ENCODE data around the gene CC2D2B. TPM values are rescaled to one million over a fixed set of nuclear protein-coding genes. Genes with fewer than 3 reads are reported as not detected.

CC2D2B gene
- total and polyA plus RNA-seq, 2 of the 13 experiments (the other 11 are each of a cell fraction or from before 2014, with no cell fraction given) = 0.20 TPM; not detected in 1

DNA sequence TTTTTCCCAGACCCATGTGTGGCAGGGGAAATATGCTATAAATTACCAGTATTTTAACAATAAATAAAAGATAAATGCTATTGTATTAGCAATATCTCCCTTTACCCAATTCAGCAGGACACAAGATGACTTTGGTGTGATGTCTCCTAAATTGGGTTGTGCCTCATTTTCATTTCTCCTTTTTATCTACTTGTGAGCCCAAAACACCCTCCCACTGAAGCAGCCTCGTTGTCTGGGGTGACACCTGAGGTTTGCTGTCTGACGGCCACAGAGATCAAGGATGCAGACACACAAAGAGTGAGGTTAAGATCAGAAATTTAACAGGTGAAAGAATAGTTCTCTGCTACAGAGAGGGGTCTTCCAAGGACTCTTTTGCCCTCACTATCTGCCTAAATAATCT is 27.1 kb upstream of the CC2D2B start:
- H3K4me3 ChIP-seq (replicated peaks in 1 of 3; ENCODE audit: insufficient read depth in 1 of 3, low read depth in 2 of 3, low read length in 3 of 3) = no peak overlapping the region
- ChIA-PET CTCF (ENCODE audit: low intra/inter-chr PET ratio, low total read pairs) (no interaction called here), POLR2A (no interaction called here)
- no peaks in the 10 kb centered on the region for H3K79me2 ChIP-seq (ENCODE audit: insufficient read depth, low read length)
- H3K9ac ChIP-seq (ENCODE audit: insufficient read depth, low read depth, low read length) = no peak overlapping the region
- no peak overlapping the region for H3K27ac ChIP-seq (ENCODE audit: extremely low read length, insufficient read depth, low read length)
- ATAC-seq = no peak
- intact Hi-C loops (cut with micrococcal nuclease; ENCODE audit: unreplicated experiment) = no loop called here
- in situ Hi-C loops (cut with HindIII; ENCODE audit: extremely low pct_ligation_motif_present, low pct_unique_long_range_greater_than_20kb) = no loop called here
- no peaks in the 10 kb centered on the region for H3K4me1 ChIP-seq (ENCODE audit: insufficient read depth, low read length)
- H3K36me3 ChIP-seq (replicated peaks in 1 of 2; ENCODE audit: control insufficient read depth in 1 of 2, insufficient read depth in 2 of 2, low read length in 2 of 2) = peaks cover 0 to 4% of the 10 kb centered on the region in 2 experiments; a peak in 3 of 5 replicates
- no peaks in the 10 kb centered on the region for H4K20me1 ChIP-seq (ENCODE audit: insufficient read depth, low read length)
- TF ChIP-seq FOSL2 (CRISPR knock-in tag; IDR thresholded peaks at IDR 0.05) (no peak), ZNF446 (CRISPR knock-in tag; IDR thresholded peaks at IDR 0.05) (no peak), SRSF9 (IDR thresholded peaks at IDR 0.05; ENCODE audit: borderline replicate concordance, insufficient read depth, low read depth, low read length, poor library complexity, severe bottlenecking) (no peak), FOSL1 (CRISPR knock-in tag; IDR thresholded peaks at IDR 0.05; ENCODE audit: borderline replicate concordance) (no peak), KLF6 (CRISPR knock-in tag; IDR thresholded peaks at IDR 0.05) (no peak), SETDB1 (CRISPR knock-in tag; IDR thresholded peaks at IDR 0.05; ENCODE audit: borderline replicate concordance) (no peak), NONO (IDR thresholded peaks at IDR 0.05) (no peak), NONO (CRISPR knock-in tag; conservative IDR thresholded peaks at IDR 0.05) (no peak), ATRX (CRISPR knock-in tag; IDR thresholded peaks at IDR 0.05; ENCODE audit: borderline replicate concordance) (no peak), TBP (CRISPR knock-in tag; IDR thresholded peaks at IDR 0.05) (no peak), SKI (IDR thresholded peaks at IDR 0.05; ENCODE audit: partially characterized antibody) (no peak), ZNF781 (CRISPR knock-in tag; IDR thresholded peaks at IDR 0.05; ENCODE audit: borderline replicate concordance, not compliant biosample characterization) (no peak)
- TF ChIP-seq, protein P1, sequence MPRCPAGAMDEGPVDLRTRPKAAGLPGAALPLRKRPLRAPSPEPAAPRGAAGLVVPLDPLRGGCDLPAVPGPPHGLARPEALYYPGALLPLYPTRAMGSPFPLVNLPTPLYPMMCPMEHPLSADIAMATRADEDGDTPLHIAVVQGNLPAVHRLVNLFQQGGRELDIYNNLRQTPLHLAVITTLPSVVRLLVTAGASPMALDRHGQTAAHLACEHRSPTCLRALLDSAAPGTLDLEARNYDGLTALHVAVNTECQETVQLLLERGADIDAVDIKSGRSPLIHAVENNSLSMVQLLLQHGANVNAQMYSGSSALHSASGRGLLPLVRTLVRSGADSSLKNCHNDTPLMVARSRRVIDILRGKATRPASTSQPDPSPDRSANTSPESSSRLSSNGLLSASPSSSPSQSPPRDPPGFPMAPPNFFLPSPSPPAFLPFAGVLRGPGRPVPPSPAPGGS (CRISPR knock-in tag; IDR thresholded peaks at IDR 0.05) = no peak
- TF ChIP-seq, protein P2, sequence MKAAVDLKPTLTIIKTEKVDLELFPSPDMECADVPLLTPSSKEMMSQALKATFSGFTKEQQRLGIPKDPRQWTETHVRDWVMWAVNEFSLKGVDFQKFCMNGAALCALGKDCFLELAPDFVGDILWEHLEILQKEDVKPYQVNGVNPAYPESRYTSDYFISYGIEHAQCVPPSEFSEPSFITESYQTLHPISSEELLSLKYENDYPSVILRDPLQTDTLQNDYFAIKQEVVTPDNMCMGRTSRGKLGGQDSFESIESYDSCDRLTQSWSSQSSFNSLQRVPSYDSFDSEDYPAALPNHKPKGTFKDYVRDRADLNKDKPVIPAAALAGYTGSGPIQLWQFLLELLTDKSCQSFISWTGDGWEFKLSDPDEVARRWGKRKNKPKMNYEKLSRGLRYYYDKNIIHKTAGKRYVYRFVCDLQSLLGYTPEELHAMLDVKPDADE (CRISPR knock-in tag; IDR thresholded peaks at IDR 0.05) = no peak
- TF ChIP-seq, protein P3, sequence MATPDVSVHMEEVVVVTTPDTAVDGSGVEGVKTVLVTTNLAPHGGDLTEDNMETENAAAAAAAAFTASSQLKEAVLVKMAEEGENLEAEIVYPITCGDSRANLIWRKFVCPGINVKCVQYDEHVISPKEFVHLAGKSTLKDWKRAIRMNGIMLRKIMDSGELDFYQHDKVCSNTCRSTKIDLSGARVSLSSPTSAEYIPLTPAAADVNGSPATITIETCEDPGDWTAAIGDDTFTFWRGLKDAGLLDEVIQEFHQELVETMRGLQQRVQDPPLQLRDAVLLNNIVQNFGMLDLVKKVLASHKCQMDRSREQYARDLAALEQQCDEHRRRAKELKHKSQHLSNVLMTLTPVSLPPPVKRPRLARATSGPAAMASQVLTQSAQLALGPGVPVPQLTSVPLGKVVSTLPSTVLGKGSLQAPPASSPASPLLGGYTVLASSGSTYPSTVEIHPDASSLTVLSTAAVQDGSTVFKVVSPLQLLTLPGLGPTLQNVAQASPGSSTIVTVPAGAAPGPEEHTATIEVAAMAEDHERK (CRISPR knock-in tag; IDR thresholded peaks at IDR 0.05; ENCODE audit: low read depth) = no peak
- TF ChIP-seq, protein P4, sequence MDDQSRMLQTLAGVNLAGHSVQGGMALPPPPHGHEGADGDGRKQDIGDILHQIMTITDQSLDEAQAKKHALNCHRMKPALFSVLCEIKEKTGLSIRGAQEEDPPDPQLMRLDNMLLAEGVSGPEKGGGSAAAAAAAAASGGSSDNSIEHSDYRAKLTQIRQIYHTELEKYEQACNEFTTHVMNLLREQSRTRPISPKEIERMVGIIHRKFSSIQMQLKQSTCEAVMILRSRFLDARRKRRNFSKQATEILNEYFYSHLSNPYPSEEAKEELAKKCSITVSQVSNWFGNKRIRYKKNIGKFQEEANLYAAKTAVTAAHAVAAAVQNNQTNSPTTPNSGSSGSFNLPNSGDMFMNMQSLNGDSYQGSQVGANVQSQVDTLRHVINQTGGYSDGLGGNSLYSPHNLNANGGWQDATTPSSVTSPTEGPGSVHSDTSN (CRISPR knock-in tag; IDR thresholded peaks at IDR 0.05; ENCODE audit: borderline replicate concordance) = no peak
- TF ChIP-seq, protein P5, sequence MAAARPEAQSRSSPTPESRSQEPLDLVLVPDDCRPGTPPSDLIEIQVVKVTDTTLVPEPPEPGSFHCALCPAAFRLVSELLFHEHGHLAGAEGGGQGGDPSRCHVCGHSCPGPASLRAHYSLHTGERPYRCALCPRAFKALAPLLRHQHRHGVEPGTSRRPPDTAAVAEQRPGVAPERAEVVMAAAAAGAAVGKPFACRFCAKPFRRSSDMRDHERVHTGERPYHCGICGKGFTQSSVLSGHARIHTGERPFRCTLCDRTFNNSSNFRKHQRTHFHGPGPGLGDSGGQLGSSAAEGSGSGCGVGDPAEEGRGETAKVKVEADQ (CRISPR knock-in tag; IDR thresholded peaks at IDR 0.05; ENCODE audit: borderline replicate concordance) = no peak
- TF ChIP-seq, protein P6, sequence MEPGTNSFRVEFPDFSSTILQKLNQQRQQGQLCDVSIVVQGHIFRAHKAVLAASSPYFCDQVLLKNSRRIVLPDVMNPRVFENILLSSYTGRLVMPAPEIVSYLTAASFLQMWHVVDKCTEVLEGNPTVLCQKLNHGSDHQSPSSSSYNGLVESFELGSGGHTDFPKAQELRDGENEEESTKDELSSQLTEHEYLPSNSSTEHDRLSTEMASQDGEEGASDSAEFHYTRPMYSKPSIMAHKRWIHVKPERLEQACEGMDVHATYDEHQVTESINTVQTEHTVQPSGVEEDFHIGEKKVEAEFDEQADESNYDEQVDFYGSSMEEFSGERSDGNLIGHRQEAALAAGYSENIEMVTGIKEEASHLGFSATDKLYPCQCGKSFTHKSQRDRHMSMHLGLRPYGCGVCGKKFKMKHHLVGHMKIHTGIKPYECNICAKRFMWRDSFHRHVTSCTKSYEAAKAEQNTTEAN (CRISPR knock-in tag; conservative IDR thresholded peaks at IDR 0.05) = no peak
- H3K9me3 ChIP-seq (ENCODE audit: low read length) = no peaks in the 10 kb centered on the region
- H3K27me3 ChIP-seq (ENCODE audit: control insufficient read depth in 1 of 2, insufficient read depth in 2 of 2, low read length in 2 of 2) = no peaks in the 10 kb centered on the region; a peak in 1 of 5 replicates
- WGBS (ENCODE audit: low lambda C conversion rate) = 90% methylated on average over 2 of the region's 2 CpGs
- H3K4me2 ChIP-seq (ENCODE audit: low read depth, low read length) = no peak overlapping the region
- no TSS peak for BruUV-seq (replicated peaks)
- no peak for DNase-seq (ENCODE audit: low spot score)
- FAIRE-seq = no peak
- no peak overlapping the region for H2AFZ ChIP-seq (ENCODE audit: low read length)
